Glutamatergic neuron (in vitro differentiated cells): ENCODE measurements around the gene DTNB. TPM values are rescaled to one million over a fixed set of nuclear protein-coding genes. Genes with fewer than 3 reads are reported as not detected.

ENCODE experiments used
- DNase-seq: peaks from one replicate; pipeline ENCODE4 v3.0.0; 2022
- H3K27ac Mint-ChIP-seq: one replicate; pipeline ENCODE4 v1.8.0; 2020; ENCODE audit warnings: mild to moderate bottlenecking, mixed read lengths, inconsistent platforms; ENCODE audit not compliant: unreplicated experiment
- H3K27me3 Mint-ChIP-seq: one replicate; pipeline ENCODE4 v1.8.0; 2020; ENCODE audit warnings: mild to moderate bottlenecking, moderate library complexity, mixed read lengths, inconsistent platforms; ENCODE audit not compliant: unreplicated experiment
- H3K36me3 Mint-ChIP-seq: one replicate; pipeline ENCODE4 v1.8.0; 2020; ENCODE audit warnings: mild to moderate bottlenecking, mixed read lengths, inconsistent platforms; ENCODE audit not compliant: unreplicated experiment
- H3K4me1 Mint-ChIP-seq: one replicate; pipeline ENCODE4 v1.8.0; 2020; ENCODE audit warnings: mild to moderate bottlenecking, low read depth, mixed read lengths, inconsistent platforms; ENCODE audit not compliant: unreplicated experiment
- H3K4me3 Mint-ChIP-seq: one replicate; pipeline ENCODE4 v1.8.0; 2020; ENCODE audit warnings: mild to moderate bottlenecking, mixed read lengths, inconsistent platforms; ENCODE audit not compliant: unreplicated experiment
- H3K9me3 Mint-ChIP-seq: one replicate; pipeline ENCODE4 v1.8.0; 2020; ENCODE audit warnings: mild to moderate bottlenecking, moderate library complexity, mixed read lengths, inconsistent platforms; ENCODE audit not compliant: unreplicated experiment
- total RNA-seq: library from RNA; stranded (reverse); fragmentation: NEBNext Ultra II Directional; extraction: Animal tissue kit (Norgen Biotek cat#: 25700); gene quantifications from one replicate; pipeline ENCODE4 v1.2.1, GENCODE V29; 2021; ENCODE audit not compliant: unreplicated experiment
- TF ChIP-seq, protein P1 (sequence below): fragments of 200-600 bp; sonication (generic); IDR thresholded peaks from one replicate; pipeline ENCODE4 v1.5.0; 2021; ENCODE audit not compliant: partially characterized antibody, unreplicated experiment

The DTNB gene
- total RNA-seq, 1 donor from 2014 or later = 41.7 TPM

DNA sequence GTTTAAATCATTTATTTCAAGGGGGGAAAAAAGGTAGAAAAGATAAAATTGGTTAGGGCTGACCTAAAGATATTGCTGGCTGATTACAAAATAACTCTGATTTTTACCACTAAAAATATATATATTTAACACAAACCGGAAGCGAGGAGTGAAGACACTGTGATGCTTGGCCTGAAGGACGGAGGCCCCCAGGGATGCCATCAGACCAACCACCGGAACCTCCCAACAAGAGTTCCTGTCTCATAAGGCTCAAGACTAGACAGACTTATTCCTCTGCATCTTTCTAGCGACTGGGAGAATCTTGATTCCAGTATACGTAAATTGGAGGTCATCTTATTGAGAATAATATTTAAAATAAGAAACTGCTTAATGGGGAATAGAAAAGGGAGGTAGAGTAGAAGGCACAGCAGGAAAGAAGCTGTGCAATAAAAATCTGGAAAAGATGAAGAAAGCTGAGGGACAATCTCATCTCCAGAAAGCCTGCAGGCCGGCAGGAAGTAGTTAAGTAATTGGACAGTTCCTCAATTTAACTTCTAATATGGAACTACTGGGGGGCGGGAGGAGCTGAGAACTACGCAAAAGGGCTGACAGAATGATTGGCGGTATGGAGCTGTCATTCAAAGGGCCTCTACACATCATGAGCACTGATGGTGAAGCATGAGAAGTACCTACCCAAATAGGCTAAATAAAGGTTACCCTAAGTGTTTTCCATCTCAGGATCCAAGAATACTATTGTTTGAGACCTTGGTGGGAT lies 91.1 kb downstream of the DTNB start:
- H3K27me3 Mint-ChIP-seq = no peaks in the 10 kb centered on the region
- peaks cover 4% of the 10 kb centered on the region for H3K4me1 Mint-ChIP-seq
- no peak overlapping the region for H3K4me3 Mint-ChIP-seq
- TF ChIP-seq, protein P1, sequence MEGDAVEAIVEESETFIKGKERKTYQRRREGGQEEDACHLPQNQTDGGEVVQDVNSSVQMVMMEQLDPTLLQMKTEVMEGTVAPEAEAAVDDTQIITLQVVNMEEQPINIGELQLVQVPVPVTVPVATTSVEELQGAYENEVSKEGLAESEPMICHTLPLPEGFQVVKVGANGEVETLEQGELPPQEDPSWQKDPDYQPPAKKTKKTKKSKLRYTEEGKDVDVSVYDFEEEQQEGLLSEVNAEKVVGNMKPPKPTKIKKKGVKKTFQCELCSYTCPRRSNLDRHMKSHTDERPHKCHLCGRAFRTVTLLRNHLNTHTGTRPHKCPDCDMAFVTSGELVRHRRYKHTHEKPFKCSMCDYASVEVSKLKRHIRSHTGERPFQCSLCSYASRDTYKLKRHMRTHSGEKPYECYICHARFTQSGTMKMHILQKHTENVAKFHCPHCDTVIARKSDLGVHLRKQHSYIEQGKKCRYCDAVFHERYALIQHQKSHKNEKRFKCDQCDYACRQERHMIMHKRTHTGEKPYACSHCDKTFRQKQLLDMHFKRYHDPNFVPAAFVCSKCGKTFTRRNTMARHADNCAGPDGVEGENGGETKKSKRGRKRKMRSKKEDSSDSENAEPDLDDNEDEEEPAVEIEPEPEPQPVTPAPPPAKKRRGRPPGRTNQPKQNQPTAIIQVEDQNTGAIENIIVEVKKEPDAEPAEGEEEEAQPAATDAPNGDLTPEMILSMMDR = no peak
- H3K9me3 Mint-ChIP-seq = no peaks in the 10 kb centered on the region
- no peak for DNase-seq
- H3K36me3 Mint-ChIP-seq = no peaks in the 10 kb centered on the region
- no peak overlapping the region for H3K27ac Mint-ChIP-seq

DNA sequence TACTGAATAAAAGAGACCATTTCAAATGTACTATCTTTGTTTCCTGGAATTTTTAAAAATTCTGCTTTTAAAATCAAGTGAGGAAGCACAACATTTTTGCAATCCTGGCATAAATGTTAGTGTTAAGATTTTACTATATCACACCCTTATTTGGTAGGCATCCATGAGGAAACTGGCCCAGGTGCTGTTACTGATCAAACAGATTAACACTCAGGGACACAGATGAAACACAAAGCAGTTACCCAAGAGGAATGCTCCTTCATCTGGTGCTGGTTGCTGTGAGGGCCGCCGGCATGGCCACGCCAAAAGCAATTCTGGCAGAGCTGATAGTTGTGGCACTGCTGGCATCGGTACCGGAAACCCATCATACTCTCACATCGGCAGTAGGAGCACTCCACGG lies 96.8 kb downstream of the DTNB start:
- no peaks in the 10 kb centered on the region for H3K9me3 Mint-ChIP-seq
- TF ChIP-seq, protein P1 = no peak
- H3K27me3 Mint-ChIP-seq = no peaks in the 10 kb centered on the region
- H3K27ac Mint-ChIP-seq = no peak overlapping the region
- H3K4me3 Mint-ChIP-seq = no peak overlapping the region
- H3K4me1 Mint-ChIP-seq = no peaks in the 10 kb centered on the region
- DNase-seq = no peak
- no peaks in the 10 kb centered on the region for H3K36me3 Mint-ChIP-seq

DNA sequence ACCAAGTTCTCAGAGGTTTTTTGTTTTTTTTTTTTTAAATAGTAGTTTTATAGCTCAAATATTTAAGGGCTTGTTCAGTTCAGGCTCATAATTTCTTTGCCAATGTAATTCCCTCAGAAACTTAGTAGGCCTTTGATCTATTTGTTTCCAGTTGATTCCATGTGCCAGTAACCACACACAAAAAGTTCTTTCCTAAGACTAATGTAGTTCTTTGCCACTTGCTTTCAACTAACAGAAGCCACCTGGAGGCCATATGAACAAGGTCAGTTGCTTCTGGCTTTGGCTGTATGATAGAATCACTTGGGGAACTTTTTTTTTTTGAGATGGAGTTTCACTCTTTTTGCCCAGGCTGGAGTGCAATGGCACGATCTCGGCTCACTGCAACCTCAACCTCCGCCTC lies 100.7 kb downstream of the DTNB start:
- DNase-seq = no peak
- no peak overlapping the region for H3K4me3 Mint-ChIP-seq

DNA sequence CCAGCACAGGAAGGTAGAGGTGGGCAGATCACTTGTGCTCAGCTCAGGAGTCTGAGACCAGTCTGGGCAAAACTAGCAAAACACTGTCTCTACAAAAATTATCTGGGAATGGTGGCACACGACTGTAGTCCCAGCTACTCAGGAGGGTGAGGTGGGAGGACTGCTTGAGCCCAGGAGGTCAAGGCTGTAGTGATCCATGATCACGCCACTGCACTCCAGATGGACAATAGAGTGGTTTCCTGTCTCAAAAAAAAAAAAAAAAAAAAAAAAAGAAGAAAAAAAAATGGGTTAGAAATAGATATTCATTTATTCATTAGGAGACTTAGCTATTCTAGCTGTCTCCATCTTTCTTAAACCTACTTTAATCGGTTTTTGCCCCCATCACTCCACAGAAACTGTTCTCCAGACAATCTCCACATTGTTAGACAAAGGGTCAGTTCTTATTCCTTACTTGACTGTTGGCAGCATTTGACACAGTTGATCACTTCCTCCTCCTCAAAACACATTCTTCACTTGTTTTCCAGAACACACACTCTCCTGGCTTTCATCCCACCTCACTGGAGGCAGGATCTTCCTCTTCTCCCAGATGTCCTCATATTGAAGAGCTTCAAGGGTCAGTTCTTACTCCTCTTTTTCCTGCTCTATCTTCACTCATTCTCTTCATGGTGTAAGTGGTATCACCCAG lies 103.1 kb downstream of the DTNB start:
- H3K36me3 Mint-ChIP-seq = no peaks in the 10 kb centered on the region
- no peaks in the 10 kb centered on the region for H3K4me1 Mint-ChIP-seq
- H3K27me3 Mint-ChIP-seq = no peaks in the 10 kb centered on the region
- H3K27ac Mint-ChIP-seq = no peak overlapping the region
- H3K9me3 Mint-ChIP-seq = peaks cover 2% of the 10 kb centered on the region
- TF ChIP-seq, protein P1 = no peak
- H3K4me3 Mint-ChIP-seq = no peak overlapping the region
- DNase-seq = no peak

More for the DNA sequence above, 100.7 kb downstream of the DTNB start:
- H3K4me1 Mint-ChIP-seq = no peaks in the 10 kb centered on the region
- no peaks in the 10 kb centered on the region for H3K27me3 Mint-ChIP-seq
- TF ChIP-seq, protein P1 = no peak
- H3K27ac Mint-ChIP-seq = no peak overlapping the region
- H3K9me3 Mint-ChIP-seq = peaks cover 2% of the 10 kb centered on the region
- no peaks in the 10 kb centered on the region for H3K36me3 Mint-ChIP-seq

DNA sequence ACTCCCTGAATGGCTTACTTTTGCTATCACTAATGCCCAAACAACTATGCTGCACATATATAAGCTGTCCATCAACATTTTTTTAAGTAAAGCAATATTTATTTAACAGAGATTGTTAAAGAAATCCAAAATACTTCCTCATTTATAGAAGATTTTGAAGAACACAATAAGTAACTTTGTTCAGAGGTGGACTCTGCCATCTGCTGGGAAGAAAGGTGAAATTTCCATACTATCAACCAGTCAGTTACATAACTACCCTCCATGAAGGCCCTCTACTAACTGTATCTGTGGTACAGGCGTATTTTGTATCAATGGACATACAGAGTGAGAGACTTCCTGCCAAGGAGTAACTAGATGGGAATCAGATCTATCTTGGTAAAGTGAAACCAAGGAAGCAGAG lies 106.0 kb downstream of the DTNB start:
- Mint-ChIP-seq H3K4me1 (no peaks in the 10 kb centered on the region), H3K36me3 (no peaks in the 10 kb centered on the region), H3K4me3 (no peak overlapping the region), H3K27ac (no peak overlapping the region), H3K9me3 (peaks cover 2% of the 10 kb centered on the region), H3K27me3 (no peaks in the 10 kb centered on the region)
- TF ChIP-seq, protein P1 = no peak
- no peak for DNase-seq
